Right lobe of liver (tissue), 6 donors: Measurements from ENCODE around the gene PTPRU. TPM values are rescaled to one million over a fixed set of nuclear protein-coding genes. Genes with fewer than 3 reads are reported as not detected.

ENCODE experiments used
- ATAC-seq, 4 donors: fragments of 200-7000 bp; cut with Tn5 transposase; one replicate each; pipeline ENCODE4 v1.9.1; 2020; ENCODE audit warnings: mild to moderate bottlenecking in 4 of 4, moderate library complexity in 4 of 4
- DNase-seq, 3 donors: peaks; one replicate each; pipeline ENCODE4 v3.0.0-alpha.2; 2020
- H3K27ac ChIP-seq, 3 donors: fragments of 200-600 bp; one replicate each; pipeline ENCODE4 v1.8.0; 2022
- H3K27me3 ChIP-seq, 2 donors: fragments of 200-600 bp; one replicate each; pipeline ENCODE4 v1.8.0; 2022
- H3K36me3 ChIP-seq, 4 donors: fragments of 200-600 bp; sonication (generic) in 1 of 4; one replicate each; pipeline versions ENCODE4 v1.5.1 to v1.8.0; 2017 to 2022; ENCODE audit warnings: control low read depth in 1 of 4
- H3K4me1 ChIP-seq, 4 donors: fragments of 200-600 bp; sonication (generic) in 1 of 4; one replicate each; pipeline versions ENCODE4 v1.5.1 to v1.8.0; 2017 to 2022; ENCODE audit warnings: control low read depth in 1 of 4
- H3K4me3 ChIP-seq, 3 donors: fragments of 200-600 bp; one replicate each; pipeline ENCODE4 v1.8.0; 2022
- H3K9me3 ChIP-seq, 4 donors: fragments of 200-600 bp; sonication (generic) in 1 of 4; one replicate each; pipeline versions ENCODE4 v1.5.1 to v1.8.0; 2017 to 2022; ENCODE audit warnings: control low read depth in 1 of 4
- POLR2A ChIP-seq: fragments of 450-650 bp; IDR thresholded peaks from one replicate; pipeline ENCODE4 v1.6.1; 2017; ENCODE audit warnings: antibody characterized with exemption, mild to moderate bottlenecking
- WGBS: methylation state at CpG from one replicate; pipeline ENCODE4 v1.1.6; 2018; ENCODE audit warnings: low coverage, low lambda C conversion rate; ENCODE audit not compliant: insufficient coverage; ENCODE audit errors: missing lambda C conversion rate; 5-methylcytosine and 5-hydroxymethylcytosine counted together
- intact Hi-C, 2 donors: fragments of 100-400 bp; cut with DNase I; formaldehyde crosslinking; loops; one replicate each; pipeline versions ENCODE4 v1.11.2 to v1.14.1; 2022
- total RNA-seq, 6 experiments: library from RNA; depleted of rRNA in 2 of 6; stranded (reverse); fragments of >200 nt in 2 of 6; fragmentation: NEBNext Ultra II Directional in 3 of 6; extraction: Animal tissue kit (Norgen Biotek cat#: 25700) in 3 of 6; gene quantifications; one replicate each; pipeline versions ENCODE4 v1.1.0 to v1.2.4, GENCODE V29; 2016 to 2023
- TF ChIP-seq, protein P1 (sequence below), 4 donors: fragments of 200-600 bp in 3 of 4; fragments of 450-650 bp in 1 of 4; IDR thresholded peaks; one replicate each; pipeline versions ENCODE4 v1.5.1 to v1.8.0; 2016 to 2022; ENCODE audit warnings: antibody characterized with exemption in 4 of 4, mild to moderate bottlenecking in 2 of 4
- donor health status: DM: no; HTN: yes; CAD: no.
- donor health status: DM: no; HTN: no; CAD: no.
- donor health status: DM: no; HTN: no; CAD: no.
- donor health status: DM: no; HTN: yes; CAD: no.
- donor health status: DM: no; HTN: yes; CAD: no.

Gene PTPRU
- total RNA-seq, 6 experiments from 2014 or later, result 4.8 to 22.3 (median 14.5) TPM

DNA sequence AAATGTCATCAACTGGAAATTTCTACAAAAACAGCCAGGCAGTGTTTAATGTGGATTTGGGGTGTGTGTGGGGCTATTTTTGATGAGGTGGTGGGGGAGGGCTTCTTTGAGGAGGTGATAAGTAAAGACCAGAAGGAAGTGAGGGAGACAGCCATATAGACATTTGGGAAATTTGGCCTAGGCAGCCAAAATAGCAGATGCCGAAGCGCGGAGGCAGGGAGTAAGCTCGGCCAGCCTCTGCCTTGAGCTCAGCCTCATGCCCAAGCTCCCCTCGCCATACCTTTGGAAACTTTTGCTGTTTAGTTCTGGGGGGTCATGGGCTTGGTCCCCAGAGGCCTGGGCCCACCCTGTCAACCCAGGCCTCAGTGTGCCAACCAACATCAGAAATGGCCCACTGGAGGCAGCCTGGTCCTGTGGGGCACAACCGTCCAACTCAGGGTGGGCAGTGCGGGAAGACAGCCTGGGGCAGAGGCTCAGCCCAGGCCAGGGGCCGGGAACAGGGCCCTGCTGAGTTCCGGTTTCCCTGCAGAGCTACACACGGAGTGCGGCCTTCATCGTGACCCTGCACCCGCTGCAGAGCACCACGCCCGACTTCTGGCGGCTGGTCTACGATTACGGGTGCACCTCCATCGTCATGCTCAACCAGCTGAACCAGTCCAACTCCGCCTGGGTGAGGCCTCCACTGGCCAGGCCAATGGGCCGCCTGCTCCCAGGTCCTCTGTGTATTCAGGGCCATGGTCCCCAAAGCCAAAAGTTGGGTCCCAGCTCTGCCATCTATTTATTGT, 84.0 kb downstream of the PTPRU start:
- intact Hi-C loops, result no loop called here
- H3K36me3 ChIP-seq, result no peaks in the 10 kb centered on the region
- no peaks in the 10 kb centered on the region for H3K9me3 ChIP-seq
- no peak for ATAC-seq
- no peak for TF ChIP-seq POLR2A
- TF ChIP-seq, protein P1, sequence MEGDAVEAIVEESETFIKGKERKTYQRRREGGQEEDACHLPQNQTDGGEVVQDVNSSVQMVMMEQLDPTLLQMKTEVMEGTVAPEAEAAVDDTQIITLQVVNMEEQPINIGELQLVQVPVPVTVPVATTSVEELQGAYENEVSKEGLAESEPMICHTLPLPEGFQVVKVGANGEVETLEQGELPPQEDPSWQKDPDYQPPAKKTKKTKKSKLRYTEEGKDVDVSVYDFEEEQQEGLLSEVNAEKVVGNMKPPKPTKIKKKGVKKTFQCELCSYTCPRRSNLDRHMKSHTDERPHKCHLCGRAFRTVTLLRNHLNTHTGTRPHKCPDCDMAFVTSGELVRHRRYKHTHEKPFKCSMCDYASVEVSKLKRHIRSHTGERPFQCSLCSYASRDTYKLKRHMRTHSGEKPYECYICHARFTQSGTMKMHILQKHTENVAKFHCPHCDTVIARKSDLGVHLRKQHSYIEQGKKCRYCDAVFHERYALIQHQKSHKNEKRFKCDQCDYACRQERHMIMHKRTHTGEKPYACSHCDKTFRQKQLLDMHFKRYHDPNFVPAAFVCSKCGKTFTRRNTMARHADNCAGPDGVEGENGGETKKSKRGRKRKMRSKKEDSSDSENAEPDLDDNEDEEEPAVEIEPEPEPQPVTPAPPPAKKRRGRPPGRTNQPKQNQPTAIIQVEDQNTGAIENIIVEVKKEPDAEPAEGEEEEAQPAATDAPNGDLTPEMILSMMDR (IDR thresholded peaks at IDR 0.05), result no peak
- DNase-seq, result no peak
- no peak overlapping the region for H3K27ac ChIP-seq
- H3K4me3 ChIP-seq, result no peak overlapping the region
- 100% methylated on average over 6 of the region's 21 CpGs for WGBS
- peaks cover 0 to 5% (median 0%) of the 10 kb centered on the region in 4 donors for H3K4me1 ChIP-seq
- H3K27me3 ChIP-seq, result no peaks in the 10 kb centered on the region

DNA sequence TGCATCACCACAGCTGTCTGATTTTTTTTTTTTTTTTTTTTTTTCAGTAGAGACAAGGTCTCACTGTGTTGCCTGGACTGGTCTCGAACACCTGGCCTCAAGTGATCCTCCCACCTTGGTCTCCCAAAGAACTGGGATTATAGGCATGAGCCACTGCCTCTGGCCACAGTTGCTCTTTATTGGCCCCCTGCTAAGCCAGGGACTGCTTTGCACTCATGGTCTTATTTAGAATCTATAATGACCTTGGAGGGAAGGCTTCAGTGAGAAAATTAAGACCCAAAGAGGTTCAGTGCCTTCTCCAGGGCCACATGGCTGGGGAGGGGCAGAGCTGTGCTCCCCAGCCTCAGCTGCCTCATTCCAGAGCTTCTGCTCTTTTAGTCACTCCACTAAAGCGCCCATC, 84.9 kb downstream of the PTPRU start:
- intact Hi-C loops, result no loop called here
- H3K36me3 ChIP-seq, result no peaks in the 10 kb centered on the region
- no peaks in the 10 kb centered on the region for H3K9me3 ChIP-seq
- H3K27me3 ChIP-seq, result no peaks in the 10 kb centered on the region
- TF ChIP-seq, protein P1 (IDR thresholded peaks at IDR 0.05), result no peak
- no peak for TF ChIP-seq POLR2A
- H3K4me1 ChIP-seq, result peaks cover 0 to 5% (median 0%) of the 10 kb centered on the region in 4 donors
- WGBS, result 93% methylated on average over 2 of the region's 2 CpGs
- ATAC-seq, result no peak
- H3K27ac ChIP-seq, result no peak overlapping the region
- no peak overlapping the region for H3K4me3 ChIP-seq
- DNase-seq, result no peak

DNA sequence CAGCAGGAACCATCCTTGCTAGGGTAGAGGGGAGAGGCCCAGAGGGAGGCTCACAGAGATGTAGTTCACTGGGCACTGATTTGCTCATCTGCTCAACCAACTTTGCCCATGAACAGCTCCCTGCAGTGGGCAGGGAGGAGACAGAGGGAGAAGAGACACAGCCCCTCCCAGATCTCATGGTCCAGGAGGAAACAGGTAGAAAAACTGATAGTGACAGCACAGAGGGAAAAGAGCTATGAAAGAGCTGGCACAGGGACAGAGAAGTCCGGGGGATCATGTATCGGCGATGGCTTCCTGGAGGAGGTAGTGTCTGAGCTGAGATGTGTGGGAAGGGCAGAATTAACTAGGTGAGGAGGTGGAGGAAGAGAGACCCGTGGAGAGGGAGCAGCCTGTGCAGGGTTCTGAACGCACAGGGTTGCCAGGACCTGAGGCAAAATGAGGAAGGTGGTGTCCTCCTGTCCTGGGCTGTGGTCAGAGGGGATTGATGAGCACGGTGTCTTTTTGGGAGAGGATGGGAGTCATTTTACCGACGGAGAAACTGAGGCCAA, 85.9 kb downstream of the PTPRU start:
- TF ChIP-seq POLR2A, result no peak
- TF ChIP-seq, protein P1 (IDR thresholded peaks at IDR 0.05), result no peak
- Histone ChIP-seq H3K36me3 (no peaks in the 10 kb centered on the region), H3K4me3 (no peak overlapping the region), H3K27me3 (no peaks in the 10 kb centered on the region), H3K27ac (no peak overlapping the region), H3K9me3 (no peaks in the 10 kb centered on the region), H3K4me1 (peaks cover 0 to 6% (median 0%) of the 10 kb centered on the region in 4 donors)
- 75% methylated on average over 8 of the region's 8 CpGs for WGBS
- DNase-seq (no peak), ATAC-seq (no peak)
- intact Hi-C loops, result no loop called here

DNA sequence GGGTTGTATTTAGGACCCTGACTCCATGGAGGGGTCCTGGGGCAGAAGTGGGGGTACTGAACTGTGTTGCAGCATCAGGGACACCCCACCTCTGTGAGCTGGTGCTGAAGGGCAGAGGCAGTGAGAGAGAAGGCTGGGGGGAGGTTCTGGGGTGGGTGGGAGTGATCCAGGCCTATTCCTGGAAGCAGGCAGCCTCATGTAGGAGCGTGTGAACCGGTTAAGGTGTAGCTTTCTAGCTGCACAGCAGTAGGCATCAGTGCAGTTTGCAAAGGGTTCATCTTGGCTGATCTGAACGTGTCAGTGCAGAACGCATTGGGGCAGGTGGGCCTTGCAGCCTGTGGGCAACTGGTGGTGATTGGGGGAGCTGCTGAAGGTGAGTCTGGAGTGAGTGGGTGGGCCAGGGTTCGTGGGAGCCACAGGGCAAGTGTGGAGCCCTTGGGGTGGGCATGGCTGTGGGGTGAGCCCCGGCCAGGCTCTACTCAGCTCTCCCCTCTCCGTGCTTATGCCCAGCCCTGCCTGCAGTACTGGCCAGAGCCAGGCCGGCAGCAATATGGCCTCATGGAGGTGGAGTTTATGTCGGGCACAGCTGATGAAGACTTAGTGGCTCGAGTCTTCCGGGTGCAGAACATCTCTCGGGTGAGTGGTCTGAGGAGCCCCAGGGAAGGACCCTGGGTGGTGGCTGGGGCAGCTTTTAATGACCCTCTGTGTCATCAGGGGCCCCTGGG, 86.7 kb downstream of the PTPRU start:
- intact Hi-C loops, result no loop called here
- ATAC-seq, result no peak
- H3K27ac ChIP-seq, result no peak overlapping the region
- no peak overlapping the region for H3K4me3 ChIP-seq
- no peaks in the 10 kb centered on the region for H3K9me3 ChIP-seq
- peaks cover 0 to 13% (median 0%) of the 10 kb centered on the region in 4 donors for H3K4me1 ChIP-seq
- no peaks in the 10 kb centered on the region for H3K36me3 ChIP-seq
- DNase-seq, result no peak
- 88% methylated on average over 5 of the region's 12 CpGs for WGBS
- no peaks in the 10 kb centered on the region for H3K27me3 ChIP-seq
- no peak for TF ChIP-seq POLR2A
- TF ChIP-seq, protein P1 (IDR thresholded peaks at IDR 0.05), result no peak
